Gastrocnemius medialis (tissue), 4 donors: ENCODE data around the gene CTBP1.

Source experiments
- POLR2A ChIP-seq, 2 donors: fragments of 450-650 bp; IDR thresholded peaks; one replicate each; pipeline ENCODE4 v1.6.1; 2017; ENCODE audit warnings: antibody characterized with exemption in 2 of 2, mild to moderate bottlenecking in 2 of 2, moderate library complexity in 2 of 2
- TF ChIP-seq, protein P1 (sequence below), 5 experiments: fragments of 450-650 bp in 3 of 5; fragments of 200-600 bp in 2 of 5; sonication (generic) in 2 of 5; IDR thresholded peaks in 4 of 5; conservative IDR thresholded peaks in 1 of 5; 1 replicate in 4 of 5; 2 replicates in 1 of 5; pipeline ENCODE4 v1.5.1; 2016 to 2019; ENCODE audit warnings: antibody characterized with exemption in 5 of 5, mild to moderate bottlenecking in 3 of 5, moderate library complexity in 3 of 5

DNA sequence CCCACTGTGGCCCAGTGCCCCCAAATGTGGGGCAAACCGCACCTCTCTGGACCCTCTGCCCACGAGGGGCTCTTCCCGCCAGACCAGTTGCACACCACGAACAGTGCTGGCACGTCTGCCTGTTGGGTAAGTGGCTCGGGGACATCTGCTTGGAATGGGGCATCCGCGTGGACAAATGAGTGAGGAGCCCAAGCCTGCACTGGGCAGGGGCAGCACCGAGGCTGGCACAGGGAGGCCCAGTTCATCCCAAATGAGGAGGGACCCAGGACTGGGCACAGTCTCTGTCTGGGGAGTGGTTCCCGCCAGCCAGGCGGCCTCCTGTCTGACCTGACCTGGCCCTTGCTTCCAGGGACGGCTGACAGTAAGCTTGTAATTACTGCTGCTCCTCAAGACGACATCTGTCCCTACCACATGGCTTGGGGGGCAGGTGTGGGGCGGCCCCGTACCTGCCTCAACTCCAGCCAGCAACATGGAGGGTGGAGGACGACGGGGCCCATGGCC lies 79.7 kb downstream of the CTBP1 start:
- no peak for TF ChIP-seq POLR2A (IDR thresholded peaks at IDR 0.05)
- TF ChIP-seq, protein P1, sequence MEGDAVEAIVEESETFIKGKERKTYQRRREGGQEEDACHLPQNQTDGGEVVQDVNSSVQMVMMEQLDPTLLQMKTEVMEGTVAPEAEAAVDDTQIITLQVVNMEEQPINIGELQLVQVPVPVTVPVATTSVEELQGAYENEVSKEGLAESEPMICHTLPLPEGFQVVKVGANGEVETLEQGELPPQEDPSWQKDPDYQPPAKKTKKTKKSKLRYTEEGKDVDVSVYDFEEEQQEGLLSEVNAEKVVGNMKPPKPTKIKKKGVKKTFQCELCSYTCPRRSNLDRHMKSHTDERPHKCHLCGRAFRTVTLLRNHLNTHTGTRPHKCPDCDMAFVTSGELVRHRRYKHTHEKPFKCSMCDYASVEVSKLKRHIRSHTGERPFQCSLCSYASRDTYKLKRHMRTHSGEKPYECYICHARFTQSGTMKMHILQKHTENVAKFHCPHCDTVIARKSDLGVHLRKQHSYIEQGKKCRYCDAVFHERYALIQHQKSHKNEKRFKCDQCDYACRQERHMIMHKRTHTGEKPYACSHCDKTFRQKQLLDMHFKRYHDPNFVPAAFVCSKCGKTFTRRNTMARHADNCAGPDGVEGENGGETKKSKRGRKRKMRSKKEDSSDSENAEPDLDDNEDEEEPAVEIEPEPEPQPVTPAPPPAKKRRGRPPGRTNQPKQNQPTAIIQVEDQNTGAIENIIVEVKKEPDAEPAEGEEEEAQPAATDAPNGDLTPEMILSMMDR (IDR thresholded peaks at IDR 0.05 in 4 of 5, conservative IDR thresholded peaks at IDR 0.05 in 1 of 5): no peak
